GM12878 (cell line): ENCODE data around the gene SPATA46. TPM values are rescaled to one million over a fixed set of nuclear protein-coding genes. Genes with fewer than 3 reads are reported as not detected.
A peak's percentile ranks its signal among the peaks of the same experiment; 100 is the strongest.

Experiments
- ATF2 ChIP-seq: IDR thresholded peaks from 2 replicates; pipeline ENCODE4 v1.6.1; 2012; ENCODE audit warnings: low read length, inconsistent platforms
- ATF3 ChIP-seq: IDR thresholded peaks from 2 replicates; pipeline ENCODE4 v1.6.1; 2011; ENCODE audit warnings: low read depth, mild to moderate bottlenecking, low read length, moderate library complexity, borderline replicate concordance; ENCODE audit errors: extremely low read depth
- ATF7 ChIP-seq: fragments of 450-650 bp; IDR thresholded peaks from 2 replicates; pipeline ENCODE4 v1.6.1; 2016; ENCODE audit warnings: low read depth, mild to moderate bottlenecking
- CBX3 ChIP-seq: fragments of 200-600 bp; sonication (generic); IDR thresholded peaks from 2 replicates; pipeline ENCODE4 v1.6.1; 2016; ENCODE audit warnings: low read depth, borderline replicate concordance
- E2F8 ChIP-seq: fragments of 450-650 bp; IDR thresholded peaks from 2 replicates; pipeline ENCODE4 v1.6.1; 2018; ENCODE audit warnings: mild to moderate bottlenecking, low read depth, moderate library complexity; ENCODE audit not compliant: partially characterized antibody
- ESRRA ChIP-seq: IDR thresholded peaks from 2 replicates; pipeline ENCODE4 v1.6.1; 2012; ENCODE audit warnings: mild to moderate bottlenecking, low read length, improper control_type of control experiment
- KAT2A ChIP-seq: conservative IDR thresholded peaks from 2 replicates; pipeline ENCODE4 v1.6.1; 2011; ENCODE audit warnings: low read depth, low read length; ENCODE audit not compliant: control insufficient read depth
- MEF2B ChIP-seq: fragments of 450-650 bp; IDR thresholded peaks from 2 replicates; pipeline ENCODE4 v1.6.1; 2018; ENCODE audit warnings: mild to moderate bottlenecking, moderate library complexity; ENCODE audit not compliant: partially characterized antibody, poor library complexity, severe bottlenecking
- PAX8 ChIP-seq: fragments of 450-650 bp; IDR thresholded peaks from 2 replicates; pipeline ENCODE4 v1.6.1; 2017; ENCODE audit warnings: mild to moderate bottlenecking, moderate library complexity
- POLR2AphosphoS5 ChIP-seq: IDR thresholded peaks from 2 replicates; pipeline ENCODE4 v1.6.1; 2011; ENCODE audit warnings: mild to moderate bottlenecking, low read length, inconsistent platforms
- RB1 ChIP-seq: fragments of 450-650 bp; formaldehyde crosslinking; IDR thresholded peaks from 2 replicates; pipeline ENCODE4 v1.6.1; 2017; ENCODE audit warnings: mild to moderate bottlenecking, borderline replicate concordance
- RELB ChIP-seq: fragments of 450-650 bp; IDR thresholded peaks from 2 replicates; pipeline ENCODE4 v1.6.1; 2017; ENCODE audit warnings: low read depth, mild to moderate bottlenecking, moderate library complexity
- SMAD5 ChIP-seq: IDR thresholded peaks from 2 replicates; pipeline ENCODE4 v1.6.1; 2016; ENCODE audit warnings: antibody characterized with exemption, low read depth
- SMARCA5 ChIP-seq: fragments of 450-650 bp; IDR thresholded peaks from 2 replicates; pipeline ENCODE4 v1.6.1; 2017; ENCODE audit warnings: mild to moderate bottlenecking
- SMC3 ChIP-seq: IDR thresholded peaks from 2 replicates; pipeline ENCODE4 v1.6.1; 2011; ENCODE audit warnings: low read length, improper control_type of control experiment, borderline replicate concordance
- SP1 ChIP-seq: IDR thresholded peaks from one replicate; pipeline ENCODE4 v1.6.1; 2011; ENCODE audit warnings: low read depth, low read length
- SPI1 ChIP-seq: IDR thresholded peaks from 2 replicates; pipeline ENCODE4 v1.6.1; 2011; ENCODE audit warnings: low read depth, mild to moderate bottlenecking, low read length, moderate library complexity, borderline replicate concordance; ENCODE audit not compliant: insufficient read depth
- SUZ12 ChIP-seq: fragments of 200-600 bp; sonication (generic); IDR thresholded peaks from one replicate; pipeline ENCODE4 v1.6.1; 2018; ENCODE audit warnings: antibody characterized with exemption, mild to moderate bottlenecking; ENCODE audit not compliant: unreplicated experiment
- TBL1XR1 ChIP-seq: IDR thresholded peaks from 2 replicates; pipeline ENCODE4 v1.6.1; 2012; ENCODE audit warnings: low read depth, low read length, improper control_type of control experiment
- YBX1 ChIP-seq: fragments of 450-650 bp; IDR thresholded peaks from 2 replicates; pipeline ENCODE4 v1.6.1; 2016; ENCODE audit warnings: antibody characterized with exemption
- ZNF207 ChIP-seq: fragments of 450-650 bp; IDR thresholded peaks from 2 replicates; pipeline ENCODE4 v1.6.1; 2014; ENCODE audit warnings: antibody characterized with exemption, mild to moderate bottlenecking, borderline replicate concordance
- ZNF217 ChIP-seq: fragments of 450-650 bp; IDR thresholded peaks from 2 replicates; pipeline ENCODE4 v1.6.1; 2017; ENCODE audit warnings: antibody characterized with exemption, mild to moderate bottlenecking
- ZNF274 ChIP-seq: IDR thresholded peaks from one replicate; pipeline ENCODE4 v1.8.0; 2011; ENCODE audit not compliant: insufficient read length, insufficient read depth
- polyA plus RNA-seq, 11 experiments: library from polyadenylated mRNA; depleted of rRNA in 4 of 11; unstranded in 6 of 11; stranded (reverse) in 5 of 11; fragments of >200 nt; fragmentation: Nextera tagmentation in 4 of 11; fragmentation: Illumina TruSeq in 1 of 11; extraction: Ambion mirVana in 4 of 11; extraction: Trizol in 1 of 11; gene quantifications; 1 replicate in 1 of 11; 2 replicates in 10 of 11; pipeline versions ENCODE4 v1.2.1 to v1.2.3, GENCODE V29; 2011 to 2016; ENCODE audit warnings: inconsistent platforms in 2 of 11, missing spikeins in 2 of 11, low read depth in 1 of 11
- total RNA-seq, 4 experiments: library from RNA; depleted of rRNA in 3 of 4; stranded (reverse); fragments of >200 nt in 3 of 4; fragmentation: Illumina TruSeq in 1 of 4; extraction: Trizol in 1 of 4; gene quantifications; 2 replicates each; pipeline versions ENCODE4 v1.2.1 to v1.2.3, GENCODE V29; 2013 to 2021

Gene SPATA46
- total and polyA plus RNA-seq, 10 of the 15 experiments (the other 5 are each of a cell fraction or from before 2014, with no cell fraction given), result not detected

- no peak for TF ChIP-seq E2F8
- TF ChIP-seq MEF2B, result no peak
- TF ChIP-seq ATF2, result no peak
- TF ChIP-seq SP1, result no peak
- TF ChIP-seq KAT2A, result no peak
- TF ChIP-seq SUZ12, result no peak
- TF ChIP-seq ATF3, result no peak
- no peak for TF ChIP-seq SMARCA5
- TF ChIP-seq ATF7, result peak; percentile 61
- TF ChIP-seq PAX8, result no peak
- no peak for TF ChIP-seq TBL1XR1
- no peak for TF ChIP-seq ZNF274
- TF ChIP-seq SPI1, result peak; percentile 34; the same call in 1 of the 2 replicates
- TF ChIP-seq YBX1, result 0 out of 2 replicates have a peak, but pooled peaks have one; percentile 35
- TF ChIP-seq SMAD5, result no peak
- TF ChIP-seq RELB, result no peak
- peak; percentile 84 for TF ChIP-seq SMC3
- no peak for TF ChIP-seq ZNF217
- TF ChIP-seq ESRRA, result no peak
- TF ChIP-seq RB1, result no peak
- no peak for TF ChIP-seq ZNF207
- TF ChIP-seq CBX3, result no peak
- TF ChIP-seq POLR2AphosphoS5, result no peak
Measured at GRCh38 chr1:162391790-162392563, 15.3 kb upstream of the SPATA46 start (continued).
